HG03520 (cell line): ENCODE measurements around the gene ALCAM.

Source experiments
- ATAC-seq: cut with Tn5 transposase; IDR thresholded peaks from one replicate; pipeline ENCODE4 v1.9.1; 2021; ENCODE audit warnings: mild to moderate bottlenecking, moderate library complexity; ENCODE audit not compliant: unreplicated experiment

Gene ALCAM

DNA sequence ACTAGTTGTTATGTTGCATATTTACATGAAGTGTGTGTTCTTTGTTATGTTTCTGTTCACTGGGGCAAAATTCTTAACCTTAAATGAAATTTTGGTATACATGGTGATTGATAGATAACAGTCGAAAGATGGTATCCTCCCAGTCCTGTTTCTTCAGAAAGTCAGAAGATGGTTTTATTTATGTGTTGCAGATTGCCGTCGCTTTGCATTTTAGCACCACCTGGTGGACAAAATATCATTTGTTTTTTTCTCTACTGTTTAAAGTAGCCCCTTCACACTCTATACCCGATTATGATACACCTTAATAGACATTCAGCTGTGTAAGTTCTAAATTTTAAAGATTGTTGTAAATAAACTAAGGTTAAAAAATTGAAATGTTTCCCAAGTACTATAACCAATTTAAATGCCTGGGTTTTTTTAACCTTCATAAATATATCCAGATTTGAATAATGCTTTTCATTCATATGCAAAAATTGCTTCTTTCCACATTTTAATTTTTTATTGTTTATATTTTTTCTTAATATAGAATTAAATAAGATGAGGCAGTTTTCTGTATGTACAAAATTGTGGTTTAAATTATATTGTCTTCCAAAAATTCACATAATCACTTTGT lies 152.2 kb downstream of the ALCAM start:
- ATAC-seq = peak; percentile 86

- no peak for ATAC-seq
Observed at GRCh38 chr3:105521770-105522169, 155.1 kb downstream of the ALCAM start.

GRCh38 chr3:105523501-105523900 lies 156.8 kb downstream of the ALCAM start:
- no peak for ATAC-seq

- no peak for ATAC-seq
Observed at GRCh38 chr3:105525531-105525930, 158.8 kb downstream of the ALCAM start.

DNA sequence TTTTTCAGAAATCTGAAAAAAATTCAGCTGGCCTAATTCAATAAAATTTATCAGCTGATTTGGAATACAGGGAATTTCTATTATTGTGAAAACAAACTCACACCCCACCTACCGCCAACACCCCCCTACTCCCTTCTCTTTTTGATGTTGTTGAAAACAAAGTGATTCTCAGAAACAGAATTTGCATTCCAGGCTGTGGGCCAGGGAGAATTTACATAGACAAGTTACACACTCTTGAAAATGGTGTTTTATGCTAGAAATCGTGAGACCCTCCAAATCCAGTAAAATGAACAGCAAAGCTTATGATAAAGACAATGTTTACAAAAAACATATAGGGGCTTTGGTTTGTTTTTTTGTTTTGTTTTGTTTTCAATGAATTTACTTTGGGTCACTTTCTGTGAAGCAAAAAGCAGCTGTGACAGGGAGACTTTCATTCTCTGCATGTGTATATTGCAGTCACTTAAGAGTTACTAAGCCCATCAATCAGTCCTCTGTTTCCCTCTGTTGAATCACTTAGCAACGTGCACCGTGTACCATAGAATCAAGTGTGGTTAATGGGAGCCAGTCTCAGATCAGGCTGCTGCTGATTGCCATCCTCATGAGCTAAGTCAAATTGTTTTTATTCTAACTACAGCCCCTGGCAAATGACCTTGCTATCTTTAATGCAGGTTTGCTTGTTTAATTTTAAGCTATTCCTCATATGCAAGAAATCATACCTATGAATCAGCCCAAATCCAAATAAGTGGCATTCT lies 159.8 kb downstream of the ALCAM start:
- no peak for ATAC-seq

- ATAC-seq = no peak
Observed at GRCh38 chr3:105527535-105527934, 160.8 kb downstream of the ALCAM start.

DNA sequence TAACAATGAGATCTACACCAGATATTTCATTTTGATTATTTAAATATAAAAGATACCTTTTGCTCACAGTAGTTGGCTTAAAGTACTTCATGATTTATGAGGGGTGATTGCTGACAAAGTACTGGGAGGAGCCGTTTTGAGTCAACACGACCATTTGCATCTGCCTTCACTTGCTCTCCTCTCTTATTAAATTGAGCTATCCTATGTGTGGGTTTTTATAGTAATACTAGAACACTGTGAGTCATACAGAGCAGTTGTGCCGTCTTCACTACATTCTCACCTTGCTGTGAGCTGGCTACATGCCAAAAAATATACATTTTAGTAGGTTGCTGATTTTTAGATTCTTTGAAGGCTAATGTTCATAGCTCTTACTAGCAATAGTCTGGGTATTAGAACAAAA lies 161.2 kb downstream of the ALCAM start:
- no peak for ATAC-seq

GRCh38 chr3:105528955-105529354 lies 162.2 kb downstream of the ALCAM start:
- ATAC-seq = no peak

- no peak for ATAC-seq
Observed at GRCh38 chr3:105529456-105529855, 162.7 kb downstream of the ALCAM start.

DNA sequence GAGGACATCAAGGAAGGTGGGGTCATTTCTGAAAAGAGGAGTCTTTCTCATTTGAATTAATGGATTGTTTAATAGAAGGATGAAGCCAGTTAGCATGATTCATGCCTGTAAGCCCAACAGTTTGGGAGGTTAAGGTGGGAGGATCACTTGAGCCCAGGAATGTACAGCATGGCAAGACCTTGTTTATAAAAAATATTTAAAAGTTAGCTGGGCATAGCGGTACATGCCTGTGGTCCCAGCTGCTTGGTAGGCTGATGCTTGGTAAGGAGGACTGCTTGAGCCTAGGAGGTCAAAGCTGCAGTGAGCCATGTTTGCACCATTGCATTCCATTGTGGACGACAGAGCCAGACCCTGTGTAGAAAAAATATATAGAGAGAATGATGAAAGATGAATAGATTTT lies 165.5 kb downstream of the ALCAM start:
- no peak for ATAC-seq

- no peak for ATAC-seq
Observed at GRCh38 chr3:105533960-105534359, 167.3 kb downstream of the ALCAM start.

DNA sequence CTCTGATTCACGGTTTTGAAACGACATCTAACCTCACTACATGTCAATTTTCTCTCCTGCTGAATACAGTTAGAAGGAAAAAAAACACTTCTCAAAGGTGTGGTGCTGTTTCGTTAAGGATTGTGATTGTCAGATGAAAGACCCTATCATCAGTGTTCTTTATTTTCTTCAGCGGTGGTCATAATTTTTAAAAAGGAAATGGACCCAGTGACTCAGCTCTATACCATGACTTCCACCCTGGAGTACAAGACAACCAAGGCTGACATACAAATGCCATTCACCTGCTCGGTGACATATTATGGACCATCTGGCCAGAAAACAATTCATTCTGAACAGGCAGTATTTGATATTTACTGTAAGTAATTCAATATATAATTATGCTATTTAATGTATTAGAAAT lies 167.8 kb downstream of the ALCAM start:
- ATAC-seq = no peak

- ATAC-seq = no peak
Observed at GRCh38 chr3:105537371-105538080, 170.8 kb downstream of the ALCAM start.

DNA sequence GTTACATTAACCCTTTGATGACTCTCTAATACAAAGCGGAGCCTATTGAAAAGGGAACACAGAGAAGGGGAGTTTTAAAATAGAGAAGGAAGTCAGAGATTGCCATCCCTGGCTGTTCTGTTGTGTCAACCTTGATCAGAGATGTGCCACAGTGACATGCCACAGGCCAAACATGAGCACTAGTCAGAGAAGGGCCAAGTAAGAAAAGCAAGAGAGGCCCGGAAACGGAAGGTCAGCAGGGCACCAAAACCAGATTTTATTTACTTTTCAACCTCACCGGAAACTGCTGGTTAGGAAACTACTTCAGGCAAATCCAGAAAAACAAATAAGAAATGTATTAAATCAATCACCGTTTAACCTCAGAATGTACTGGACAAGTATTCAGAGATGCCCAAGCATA lies 171.8 kb downstream of the ALCAM start:
- no peak for ATAC-seq

- ATAC-seq = no peak
Observed at GRCh38 chr3:105539897-105540296, 173.2 kb downstream of the ALCAM start.

- no peak for ATAC-seq
Observed at GRCh38 chr3:105542282-105543019, 175.7 kb downstream of the ALCAM start.

DNA sequence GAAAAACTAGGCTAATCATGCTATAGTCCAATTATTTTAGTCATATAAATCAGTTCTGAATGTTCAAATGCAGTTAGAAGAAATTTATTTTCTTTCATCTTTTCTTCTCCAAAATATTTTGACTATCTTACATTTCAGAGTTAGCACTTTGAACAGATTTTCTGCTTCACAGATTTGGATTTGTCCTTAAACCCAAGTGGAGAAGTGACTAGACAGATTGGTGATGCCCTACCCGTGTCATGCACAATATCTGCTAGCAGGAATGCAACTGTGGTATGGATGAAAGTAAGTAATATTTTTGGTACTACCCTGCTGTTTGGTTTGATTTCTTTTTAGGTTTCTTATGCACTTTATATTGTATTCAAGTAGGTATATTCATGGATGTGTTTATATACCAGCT lies 178.3 kb downstream of the ALCAM start:
- no peak for ATAC-seq

DNA sequence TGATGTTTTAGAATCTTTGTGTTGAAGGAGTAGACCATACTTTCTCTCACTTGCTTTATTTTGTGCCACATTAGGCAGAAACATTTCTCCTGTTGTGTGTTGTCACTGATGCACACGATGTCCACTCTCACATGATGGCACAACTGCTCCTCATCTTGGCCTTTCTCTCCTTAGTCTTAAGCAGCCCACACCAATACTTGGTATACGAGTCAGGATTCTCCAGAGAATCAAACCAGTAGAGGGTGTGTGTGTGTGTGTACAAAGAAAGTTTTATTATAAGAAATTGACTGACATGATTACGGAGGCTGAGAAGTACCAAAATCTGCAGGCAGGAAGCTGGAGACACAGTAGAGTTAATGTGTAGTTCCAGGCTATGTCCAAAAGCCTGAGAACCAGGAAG lies 187.1 kb downstream of the ALCAM start:
- ATAC-seq = no peak

- no peak for ATAC-seq
Observed at GRCh38 chr3:105555206-105555605, 188.5 kb downstream of the ALCAM start.

- no peak for ATAC-seq
Observed at GRCh38 chr3:105559856-105560255, 193.1 kb downstream of the ALCAM start.

GRCh38 chr3:105561876-105562275 lies 195.2 kb downstream of the ALCAM start:
- no peak for ATAC-seq
